AG10803 (cell line): ENCODE measurements around the gene MMP23B.

Source experiments
- DNase-seq: peaks from one replicate; pipeline ENCODE4 v3.0.0; 2010; ENCODE audit warnings: low read depth
- H3K4me3 ChIP-seq: 2 replicates; pipeline ENCODE4 v1.5.1; 2011; ENCODE audit warnings: mild to moderate bottlenecking, low read length, control low read depth
- CTCF ChIP-seq: conservative IDR thresholded peaks from 2 replicates; pipeline ENCODE4 v1.5.1; 2011; ENCODE audit warnings: mild to moderate bottlenecking, low read length, control low read depth, inconsistent platforms

MMP23B gene

GRCh38 chr1:1614204-1614953, 17.6 kb upstream of the MMP23B start:
- DNase-seq = peak; percentile 75
- no peak for TF ChIP-seq CTCF
- peak overlapping the region; percentile 97 for H3K4me3 ChIP-seq

DNA sequence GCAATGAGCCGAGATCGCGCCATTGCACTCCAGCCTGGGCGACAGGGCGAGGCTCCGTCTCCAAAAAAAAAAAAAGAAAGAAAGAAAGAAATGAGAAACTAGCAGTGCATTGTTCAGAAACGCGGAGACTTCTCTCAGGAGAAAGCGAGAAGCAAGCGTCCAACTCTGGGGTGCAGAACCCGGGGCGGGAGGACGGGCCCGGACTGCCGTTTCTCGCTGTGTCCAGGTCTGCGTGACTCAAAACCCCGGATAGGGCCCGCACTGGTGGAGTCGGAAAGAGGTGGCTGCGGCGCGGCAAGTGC, 17.1 kb upstream of the MMP23B start:
- H3K4me3 ChIP-seq = peak overlapping the region; percentile 97
- no peak for TF ChIP-seq CTCF
- no peak for DNase-seq

DNA sequence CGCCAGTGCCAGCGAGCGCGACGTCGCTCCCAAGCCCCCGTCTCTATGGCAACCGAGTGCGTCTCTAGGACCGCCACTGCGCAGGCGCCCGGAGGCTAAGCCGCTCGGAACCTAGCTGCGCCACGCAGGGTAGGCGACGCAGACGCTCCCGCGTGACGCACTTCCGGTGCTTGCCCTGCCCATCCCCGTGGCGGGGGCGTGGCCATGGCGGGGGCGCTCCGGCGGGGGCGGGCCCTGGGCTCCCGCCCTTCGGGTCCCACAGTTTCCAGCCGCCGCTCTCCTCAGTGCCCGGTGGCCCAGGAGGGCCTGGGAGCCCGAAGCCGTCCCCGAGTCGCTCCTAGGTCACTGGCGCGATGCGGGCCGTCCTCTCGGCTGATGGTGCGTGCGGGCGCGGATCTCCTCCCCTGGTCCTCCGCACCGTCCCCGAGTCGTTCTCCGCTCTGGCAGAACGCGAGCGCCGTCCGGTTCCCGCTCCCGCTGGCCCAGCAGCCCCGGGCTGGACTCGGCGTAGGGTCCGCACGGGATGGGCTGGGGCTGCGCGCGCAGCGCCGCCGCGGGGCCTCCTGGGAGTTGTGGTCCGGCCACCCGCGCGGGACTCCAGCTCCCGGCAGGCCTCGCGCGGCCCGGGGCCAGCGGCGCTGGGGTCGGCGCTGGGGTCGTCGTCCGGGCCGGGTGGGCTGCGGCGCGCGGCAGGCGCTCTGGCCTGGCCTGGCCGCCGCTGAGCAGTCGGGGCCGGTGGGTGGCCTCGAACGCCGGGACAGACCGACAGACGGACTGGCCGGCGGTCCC, 16.5 kb upstream of the MMP23B start, which contains the start of gene MIB2:
Gene MIB2, plus strand, starts transcription at position 245 of the 789 bp plus-strand sequence. CDS start 7,953 bp downstream, outside the sequence.
- H3K4me3 ChIP-seq = peak within 1 kb of the TSS; percentile 97
- peak; percentile 93 for DNase-seq
- no peak for TF ChIP-seq CTCF

DNA sequence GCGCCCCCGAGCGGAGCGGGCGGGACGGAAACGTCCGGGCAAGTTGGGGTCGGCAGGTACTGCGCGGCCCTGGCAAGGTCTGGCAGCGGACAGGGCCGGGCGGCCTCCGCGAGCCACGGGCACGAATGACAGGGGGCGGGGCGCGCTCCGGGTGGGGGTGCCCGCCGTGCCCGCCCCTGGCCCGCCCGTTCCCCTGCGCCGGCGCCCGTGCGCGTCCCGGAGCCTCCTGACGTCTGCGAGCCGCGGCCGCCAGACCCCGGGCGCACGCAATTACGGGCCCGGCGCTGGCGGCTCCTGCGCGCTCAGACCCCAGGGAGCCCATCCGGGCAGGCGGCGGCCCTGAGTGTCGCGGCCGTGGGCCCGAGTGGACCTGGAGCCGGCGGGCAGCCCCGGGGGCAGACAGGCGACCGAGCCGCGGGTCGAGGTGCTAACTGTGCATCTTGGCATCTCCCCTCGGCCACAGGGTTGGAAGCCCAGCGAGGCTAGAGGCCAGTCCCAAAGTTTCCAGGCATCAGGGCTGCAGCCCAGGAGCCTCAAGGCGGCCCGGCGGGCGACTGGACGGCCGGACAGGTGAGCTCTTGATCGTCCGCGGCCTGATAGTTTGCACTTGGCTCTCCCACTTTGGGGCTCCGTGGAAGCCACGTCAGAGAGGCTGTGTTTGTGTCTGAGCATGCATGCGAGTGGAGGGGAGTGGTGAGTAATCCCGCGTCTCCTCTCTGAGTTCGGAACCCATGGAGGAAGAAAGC, 15.8 kb upstream of the MMP23B start:
- TF ChIP-seq CTCF = no peak
- H3K4me3 ChIP-seq = peak overlapping the region; percentile 71
- DNase-seq = peak; percentile 35

GRCh38 chr1:1616838-1617237, 15.1 kb upstream of the MMP23B start:
- peak overlapping the region; percentile 71 for H3K4me3 ChIP-seq
- DNase-seq = no peak
- TF ChIP-seq CTCF = no peak

DNA sequence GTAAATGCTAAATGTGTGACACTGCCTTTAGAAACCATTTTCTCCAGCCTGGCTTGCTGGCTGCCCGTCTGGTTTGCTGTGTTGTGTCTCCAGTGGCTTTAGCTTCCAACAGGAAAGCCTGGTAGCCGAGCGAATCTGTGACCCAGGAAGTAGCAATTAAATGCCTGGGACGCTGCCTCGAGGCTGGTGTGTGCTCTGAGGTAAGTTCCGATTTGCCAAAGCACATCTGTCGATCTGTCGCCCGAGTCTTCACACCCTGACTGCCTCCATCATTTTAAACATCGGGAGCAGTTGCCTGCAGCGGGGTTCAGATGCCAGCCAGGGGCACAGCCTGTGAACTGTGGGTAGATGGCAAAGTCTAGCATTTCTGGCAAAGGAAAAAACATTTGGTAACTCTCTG, 14.5 kb upstream of the MMP23B start:
- no peak for DNase-seq
- no peak for TF ChIP-seq CTCF
- no peak overlapping the region for H3K4me3 ChIP-seq
